DOHH2 (cell line): ENCODE measurements around the gene MTMR6.

ENCODE experiments used
- H3F3A ChIP-seq: fragments of 200-600 bp; sonication (generic), shearing (Covaris generic); 2 replicates; pipeline ENCODE4 v1.6.0; 2016; ENCODE audit warnings: antibody characterized with exemption, mild to moderate bottlenecking; ENCODE audit not compliant: control insufficient read depth, insufficient read depth
- H3K27ac ChIP-seq: fragments of 200-600 bp; sonication (generic); 2 replicates; pipeline ENCODE4 v1.5.1; 2014; ENCODE audit warnings: low read depth, mild to moderate bottlenecking, low read length, moderate library complexity
- H3K27me3 ChIP-seq: fragments of 200-600 bp; sonication (generic); 2 replicates; pipeline ENCODE4 v1.6.1; 2014; ENCODE audit warnings: mild to moderate bottlenecking, low read length, mixed read lengths; ENCODE audit not compliant: control insufficient read depth
- H3K36me3 ChIP-seq: fragments of 200-600 bp; sonication (generic); 2 replicates; pipeline ENCODE4 v1.6.1; 2014; ENCODE audit warnings: mild to moderate bottlenecking, low read length, moderate library complexity, mixed read lengths; ENCODE audit not compliant: control insufficient read depth
- H3K4me1 ChIP-seq: fragments of 200-600 bp; sonication (generic); 2 replicates; pipeline ENCODE4 v1.6.1; 2014; ENCODE audit warnings: mild to moderate bottlenecking, low read length, mixed read lengths; ENCODE audit not compliant: control insufficient read depth
- H3K4me2 ChIP-seq: fragments of 200-600 bp; sonication (generic); 2 replicates; pipeline ENCODE4 v1.6.0; 2014; ENCODE audit warnings: mild to moderate bottlenecking, low read length, moderate library complexity
- H3K4me3 ChIP-seq: fragments of 200-600 bp; sonication (generic); 2 replicates; pipeline ENCODE4 v1.5.1; 2014; ENCODE audit warnings: mild to moderate bottlenecking, low read length, mixed read lengths
- H3K79me2 ChIP-seq: fragments of 200-600 bp; sonication (generic); 2 replicates; pipeline ENCODE4 v1.6.1; 2014; ENCODE audit warnings: mild to moderate bottlenecking, low read length, mixed read lengths; ENCODE audit not compliant: control insufficient read depth
- H3K9me2 ChIP-seq: fragments of 200-600 bp; sonication (generic); replicated peaks from 2 replicates; pipeline ENCODE4 v1.6.1; 2014; ENCODE audit warnings: mild to moderate bottlenecking, low read length, mixed read lengths; ENCODE audit not compliant: control insufficient read depth
- H3K9me3 ChIP-seq: fragments of 200-600 bp; sonication (generic); 2 replicates; pipeline ENCODE4 v1.6.1; 2014; ENCODE audit warnings: antibody characterized with exemption, low read length, mixed read lengths; ENCODE audit not compliant: control insufficient read depth, insufficient read depth
- H4K20me1 ChIP-seq: fragments of 200-600 bp; sonication (generic); 2 replicates; pipeline ENCODE4 v1.6.0; 2014; ENCODE audit warnings: low read depth, mild to moderate bottlenecking, antibody characterized with exemption, low read length, moderate library complexity; ENCODE audit not compliant: control insufficient read depth, insufficient read depth
- CTCF ChIP-seq: fragments of 200-600 bp; sonication (generic); IDR thresholded peaks from one replicate; pipeline ENCODE4 v1.5.1; 2014; ENCODE audit warnings: antibody characterized with exemption, mild to moderate bottlenecking, low read depth, low read length; ENCODE audit not compliant: poor library complexity, severe bottlenecking
- EZH2phosphoT487 ChIP-seq: fragments of 200-600 bp; sonication (generic); IDR thresholded peaks from 2 replicates; pipeline ENCODE4 v1.6.1; 2017; ENCODE audit warnings: borderline replicate concordance, mild to moderate bottlenecking, antibody characterized with exemption, low read length, moderate library complexity, mixed read lengths

Gene MTMR6

GRCh38 chr13:25301347-25302113 lies 14.2 kb upstream of the MTMR6 start, which contains the start of gene NUP58:
TSS of gene NUP58 (plus strand) at chr13:25301625. CDS start at chr13:25301774, 149 bp downstream.
- Histone ChIP-seq H3K36me3 (peaks cover 48% of the 10 kb centered on the region), H3K27ac (peak within 1 kb of the TSS; percentile 74), H4K20me1 (peaks cover 19% of the 10 kb centered on the region), H3K27me3 (peaks cover 7% of the 10 kb centered on the region), H3K4me2 (peak within 1 kb of the TSS; percentile 88), H3K4me1 (peaks cover 26% of the 10 kb centered on the region), H3K9me2 (no peaks in the 10 kb centered on the region), H3K9me3 (peaks cover 9% of the 10 kb centered on the region; the same call in 1 of the 2 replicates), H3F3A (no peaks in the 10 kb centered on the region), H3K4me3 (peak within 1 kb of the TSS; percentile 95), H3K79me2 (peaks cover 58% of the 10 kb centered on the region)
- TF ChIP-seq CTCF (no peak), EZH2phosphoT487 (no peak)

- Histone ChIP-seq H3K36me3 (peaks cover 42% of the 10 kb centered on the region), H3K4me3 (peak overlapping the region; percentile 95), H3K4me1 (peaks cover 26% of the 10 kb centered on the region), H3F3A (no peaks in the 10 kb centered on the region), H4K20me1 (peaks cover 19% of the 10 kb centered on the region), H3K79me2 (peaks cover 52% of the 10 kb centered on the region), H3K9me2 (no peaks in the 10 kb centered on the region), H3K27me3 (peaks cover 9% of the 10 kb centered on the region), H3K9me3 (peaks cover 9% of the 10 kb centered on the region; the same call in 1 of the 2 replicates), H3K27ac (peak overlapping the region; percentile 38; the same call in 1 of the 2 replicates), H3K4me2 (peak overlapping the region; percentile 88)
- no peak for TF ChIP-seq CTCF
- TF ChIP-seq EZH2phosphoT487, result no peak
Measured at GRCh38 chr13:25300861-25301346, 13.6 kb upstream of the MTMR6 start.

- H3K27ac ChIP-seq, result no peak overlapping the region
- H3K4me3 ChIP-seq, result no peak overlapping the region
- no peaks in the 10 kb centered on the region for H3K9me2 ChIP-seq
- peaks cover under 1% of the 10 kb centered on the region for H3K79me2 ChIP-seq
- no peak overlapping the region for H3K4me2 ChIP-seq
- H4K20me1 ChIP-seq, result no peaks in the 10 kb centered on the region
- no peaks in the 10 kb centered on the region for H3K36me3 ChIP-seq
- H3K27me3 ChIP-seq, result peaks cover 10% of the 10 kb centered on the region
- TF ChIP-seq CTCF (no peak), EZH2phosphoT487 (no peak)
- H3K4me1 ChIP-seq, result peaks cover 9% of the 10 kb centered on the region
- peaks cover 6% of the 10 kb centered on the region; the same call in 1 of the 2 replicates for H3K9me3 ChIP-seq
- no peaks in the 10 kb centered on the region for H3F3A ChIP-seq
Measured at GRCh38 chr13:25295701-25296100, 8.4 kb upstream of the MTMR6 start.
